GM23338 (cell line): ENCODE data around the gene TMC2. TPM values are rescaled to one million over a fixed set of nuclear protein-coding genes. Genes with fewer than 3 reads are reported as not detected.

Source experiments
- ATAC-seq: fragments of 200-7000 bp; cut with Tn5 transposase; 3 replicates; pipeline ENCODE4 v1.9.1; 2020
- DNase-seq: peaks from one replicate; pipeline ENCODE4 v3.0.0-alpha.2; 2015; ENCODE audit warnings: low spot score
- H2AFZ ChIP-seq: fragments of 200-600 bp; sonication (generic); 2 replicates; pipeline ENCODE4 v1.8.0; 2016; ENCODE audit warnings: antibody characterized with exemption, mild to moderate bottlenecking, moderate library complexity
- H3F3A ChIP-seq: fragments of 200-600 bp; sonication (generic); replicated peaks from 2 replicates; pipeline ENCODE4 v1.8.0; 2017; ENCODE audit warnings: antibody characterized with exemption, mixed run types, low read depth
- H3K27ac ChIP-seq: fragments of 200-600 bp; sonication (generic); 2 replicates; pipeline ENCODE4 v1.6.1; 2016; ENCODE audit warnings: low read depth
- H3K27me3 ChIP-seq: fragments of 200-600 bp; sonication (generic); 2 replicates; pipeline ENCODE4 v1.8.0; 2016; ENCODE audit warnings: mild to moderate bottlenecking, mixed run types, moderate library complexity; ENCODE audit not compliant: insufficient read depth
- H3K36me3 ChIP-seq: fragments of 200-600 bp; sonication (generic); 2 replicates; pipeline ENCODE4 v1.8.0; 2016; ENCODE audit warnings: mild to moderate bottlenecking; ENCODE audit not compliant: insufficient read depth
- H3K4me1 ChIP-seq: fragments of 200-600 bp; sonication (generic); 2 replicates; pipeline ENCODE4 v1.8.0; 2016; ENCODE audit warnings: mild to moderate bottlenecking, moderate library complexity; ENCODE audit not compliant: insufficient read depth
- H3K4me2 ChIP-seq: fragments of 200-600 bp; sonication (generic); 2 replicates; pipeline ENCODE4 v1.7.1; 2017; ENCODE audit warnings: mixed run types
- H3K4me3 ChIP-seq: fragments of 200-600 bp; sonication (generic); 2 replicates; pipeline ENCODE4 v1.6.1; 2016; ENCODE audit warnings: mixed run types
- H3K79me2 ChIP-seq: fragments of 200-600 bp; sonication (generic); replicated peaks from 2 replicates; pipeline ENCODE4 v1.8.0; 2017; ENCODE audit warnings: mild to moderate bottlenecking; ENCODE audit not compliant: insufficient read depth
- H3K9me2 ChIP-seq: fragments of 200-600 bp; sonication (generic); 2 replicates; pipeline ENCODE4 v1.8.0; 2017; ENCODE audit not compliant: insufficient read depth
- H4K20me1 ChIP-seq: fragments of 200-600 bp; sonication (generic); replicated peaks from 2 replicates; pipeline ENCODE4 v1.8.0; 2017; ENCODE audit warnings: mild to moderate bottlenecking; ENCODE audit not compliant: insufficient read depth
- H3K27ac Mint-ChIP-seq: 2 replicates; pipeline ENCODE4 v1.8.0; 2020; ENCODE audit warnings: inconsistent platforms, mild to moderate bottlenecking, moderate library complexity, mixed read lengths
- H3K27me3 Mint-ChIP-seq: 3 replicates; pipeline ENCODE4 v1.8.0; 2022; ENCODE audit warnings: low read depth, mild to moderate bottlenecking, moderate library complexity, mixed read lengths, inconsistent platforms; ENCODE audit not compliant: insufficient read depth, poor library complexity
- H3K36me3 Mint-ChIP-seq: 3 replicates; pipeline ENCODE4 v1.8.0; 2021; ENCODE audit warnings: low read depth, mild to moderate bottlenecking, inconsistent platforms, moderate library complexity, mixed read lengths
- H3K4me1 Mint-ChIP-seq: 3 replicates; pipeline ENCODE4 v1.8.0; 2020; ENCODE audit warnings: mild to moderate bottlenecking, inconsistent platforms, mixed read lengths
- H3K4me3 Mint-ChIP-seq: 3 replicates; pipeline ENCODE4 v1.8.0; 2021; ENCODE audit warnings: moderate library complexity, mild to moderate bottlenecking, inconsistent platforms, mixed read lengths
- H3K9me3 Mint-ChIP-seq: 3 replicates; pipeline ENCODE4 v1.8.0; 2020; ENCODE audit warnings: moderate library complexity, mild to moderate bottlenecking, inconsistent platforms, mixed read lengths
- CREB1 ChIP-seq: fragments of 250-450 bp; sonication (Bioruptor Pico); IDR thresholded peaks from 2 replicates; pipeline ENCODE4 v1.5.0; 2020; ENCODE audit warnings: low read depth, mild to moderate bottlenecking, moderate library complexity
- CTCF ChIP-seq, 2 experiments: fragments of 200-600 bp in 1 of 2; sonication (generic) in 1 of 2; conservative IDR thresholded peaks; 2 replicates each; pipeline versions ENCODE4 v1.5.1 to v1.6.1; 2016 to 2017; ENCODE audit warnings: antibody characterized with exemption in 2 of 2, low read depth in 2 of 2, mild to moderate bottlenecking in 2 of 2, moderate library complexity in 1 of 2
- ETS1 ChIP-seq: IDR thresholded peaks from 2 replicates; pipeline ENCODE4 v1.6.1; 2016; ENCODE audit warnings: antibody characterized with exemption
- EZH2 ChIP-seq: fragments of 200-600 bp; sonication (generic); IDR thresholded peaks from one replicate; pipeline ENCODE4 v1.8.0; 2017; ENCODE audit warnings: antibody characterized with exemption, mild to moderate bottlenecking, low read depth; ENCODE audit not compliant: unreplicated experiment
- JUNB ChIP-seq: IDR thresholded peaks from one replicate; pipeline ENCODE4 v1.6.1; 2016; ENCODE audit warnings: antibody characterized with exemption; ENCODE audit not compliant: unreplicated experiment
- NANOG ChIP-seq: IDR thresholded peaks from 2 replicates; pipeline ENCODE4 v1.6.1; 2016; ENCODE audit warnings: antibody characterized with exemption, borderline replicate concordance
- REST ChIP-seq: IDR thresholded peaks from one replicate; pipeline ENCODE4 v1.6.1; 2018; ENCODE audit warnings: antibody characterized with exemption; ENCODE audit not compliant: unreplicated experiment
- STAT1 ChIP-seq: IDR thresholded peaks from one replicate; pipeline ENCODE4 v1.6.1; 2016; ENCODE audit warnings: antibody characterized with exemption; ENCODE audit not compliant: unreplicated experiment
- ZNF114 ChIP-seq: fragments of 250-450 bp; sonication (Bioruptor Pico); IDR thresholded peaks from 2 replicates; pipeline ENCODE4 v1.5.0; 2020; ENCODE audit warnings: mild to moderate bottlenecking, moderate library complexity
- ZNF331 ChIP-seq: fragments of 250-450 bp; sonication (Bioruptor Pico); IDR thresholded peaks from 2 replicates; pipeline ENCODE4 v1.5.0; 2020; ENCODE audit warnings: low read depth, mild to moderate bottlenecking, moderate library complexity
- ZNF462 ChIP-seq: fragments of 250-450 bp; sonication (Bioruptor Pico); IDR thresholded peaks from 2 replicates; pipeline ENCODE4 v1.5.0; 2020; ENCODE audit warnings: mild to moderate bottlenecking, moderate library complexity
- polyA plus RNA-seq: library from polyadenylated mRNA; unstranded; fragments of >200 nt; fragmentation: Nextera tagmentation; extraction: Ambion mirVana; gene quantifications from 2 replicates; pipeline ENCODE4 v1.2.1, GENCODE V29; 2016
- total RNA-seq: library from RNA; depleted of rRNA; stranded (reverse); fragments of >200 nt; shearing (Covaris generic); gene quantifications from 2 replicates; pipeline ENCODE4 v1.2.3, GENCODE V29; 2014

The TMC2 gene
- total and polyA plus RNA-seq, 2 experiments from 2014 or later = not detected

GRCh38 chr20:2542361-2542760 lies 6.0 kb downstream of the TMC2 start (continued):
- no peak for TF ChIP-seq NANOG
- TF ChIP-seq EZH2 = no peak
- TF ChIP-seq ETS1 = no peak
- TF ChIP-seq CREB1 (CRISPR knock-in tag) = no peak
- TF ChIP-seq JUNB = no peak
- no peak for TF ChIP-seq ZNF114 (CRISPR knock-in tag)
- TF ChIP-seq CTCF (conservative IDR thresholded peaks at IDR 0.05; ENCODE audit: low read depth in 2 of 2) = no peak

- Histone ChIP-seq H4K20me1 (no peaks in the 10 kb centered on the region; the same call in 1 of the 2 replicates), H3K27me3 (peaks cover 17% of the 10 kb centered on the region), H3K4me2 (no peak overlapping the region), H3K27ac (no peak overlapping the region), H3K36me3 (no peaks in the 10 kb centered on the region), H3K9me2 (peaks cover 10% of the 10 kb centered on the region; the same call in 1 of the 2 replicates), H3K4me3 (no peak overlapping the region), H2AFZ (no peak overlapping the region), H3F3A (no peaks in the 10 kb centered on the region), H3K79me2 (no peaks in the 10 kb centered on the region), H3K4me1 (no peaks in the 10 kb centered on the region)
- no peak for DNase-seq
- Mint-ChIP-seq H3K27me3 (peaks cover 4% of the 10 kb centered on the region), H3K4me1 (no peaks in the 10 kb centered on the region), H3K4me3 (no peak overlapping the region), H3K27ac (no peak overlapping the region), H3K36me3 (no peaks in the 10 kb centered on the region), H3K9me3 (no peaks in the 10 kb centered on the region)
- ATAC-seq = no peak
- no peak for TF ChIP-seq ZNF462
- TF ChIP-seq ZNF331 (CRISPR knock-in tag) = no peak
- no peak for TF ChIP-seq REST
- TF ChIP-seq NANOG = no peak
- TF ChIP-seq STAT1 = no peak
- no peak for TF ChIP-seq ZNF114 (CRISPR knock-in tag)
These were observed 7.8 kb downstream of the TMC2 start for GRCh38 chr20:2544211-2544610.
